GM18526 (cell line): ENCODE data around the gene UCP1.
A peak's percentile ranks its signal among the peaks of the same experiment; 100 is the strongest.

Experiments used
- POLR2A ChIP-seq: IDR thresholded peaks from 3 replicates; pipeline ENCODE4 v1.6.1; 2011; ENCODE audit not compliant: insufficient read length; ENCODE audit errors: extremely low read depth

UCP1 gene

DNA sequence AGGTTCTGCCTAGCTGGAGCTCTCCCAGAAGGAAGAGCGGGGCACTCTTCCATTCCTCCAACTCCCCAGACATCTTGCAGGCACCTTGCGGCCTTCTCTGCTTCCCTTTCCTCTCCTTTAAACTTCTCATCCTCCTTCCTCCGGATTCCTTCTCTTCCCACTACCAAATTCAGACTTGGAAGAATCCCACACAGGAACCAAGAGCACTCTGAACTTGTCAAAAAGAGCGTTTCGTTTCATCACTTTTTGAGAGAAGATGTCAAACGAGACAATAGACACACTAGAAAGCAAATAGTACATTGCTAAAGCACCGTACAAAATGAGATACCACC is 512 bp upstream of the UCP1 start:
- TF ChIP-seq POLR2A, result no peak

DNA sequence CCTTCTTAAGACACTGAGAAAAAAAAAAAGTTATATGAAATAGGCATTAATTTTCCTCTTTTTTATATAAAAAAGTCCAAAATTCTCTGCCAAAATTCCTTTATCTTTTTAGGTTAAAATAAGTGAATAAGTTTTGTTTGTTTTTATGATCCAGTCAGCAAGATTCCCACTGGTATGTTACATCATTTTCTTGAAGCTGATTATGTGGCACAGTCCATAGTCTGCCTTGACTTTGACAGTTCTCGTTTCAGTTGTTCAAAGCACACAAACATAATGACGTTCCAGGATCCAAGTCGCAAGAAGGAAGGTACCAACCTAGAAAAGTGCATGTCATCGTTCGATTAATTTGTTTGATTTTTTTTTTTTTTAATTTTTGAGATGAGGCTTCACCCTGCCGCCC is 9.1 kb downstream of the UCP1 start:
- TF ChIP-seq POLR2A, result no peak

DNA sequence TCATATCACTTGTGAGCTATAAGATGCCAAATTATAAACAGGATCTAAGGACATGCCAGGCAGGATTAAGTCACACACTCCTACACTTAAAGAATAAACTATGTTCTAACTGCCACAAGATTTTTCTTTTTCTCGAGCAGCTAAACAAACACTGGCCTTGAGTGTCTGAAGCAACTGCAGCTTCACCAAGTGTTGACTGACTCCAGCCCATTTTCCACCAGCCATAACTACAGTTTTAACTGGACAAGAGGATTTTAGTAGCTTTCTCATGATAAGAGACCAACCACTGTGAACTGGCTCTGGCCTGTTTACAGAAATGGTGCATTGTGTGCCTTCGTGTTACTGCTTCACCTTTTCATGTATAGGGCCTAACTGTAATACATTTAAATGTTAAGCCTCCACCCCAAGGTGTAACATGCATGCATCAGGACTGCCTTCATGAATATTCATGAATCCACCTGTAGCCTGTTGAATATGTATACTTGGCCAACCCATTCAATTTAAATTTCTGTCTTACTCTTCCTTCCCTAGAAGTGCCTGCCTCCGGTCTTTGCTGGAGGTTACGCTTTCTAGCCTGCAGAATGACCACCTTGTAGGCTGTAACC is 10.8 kb downstream of the UCP1 start:
- TF ChIP-seq POLR2A, result no peak

DNA sequence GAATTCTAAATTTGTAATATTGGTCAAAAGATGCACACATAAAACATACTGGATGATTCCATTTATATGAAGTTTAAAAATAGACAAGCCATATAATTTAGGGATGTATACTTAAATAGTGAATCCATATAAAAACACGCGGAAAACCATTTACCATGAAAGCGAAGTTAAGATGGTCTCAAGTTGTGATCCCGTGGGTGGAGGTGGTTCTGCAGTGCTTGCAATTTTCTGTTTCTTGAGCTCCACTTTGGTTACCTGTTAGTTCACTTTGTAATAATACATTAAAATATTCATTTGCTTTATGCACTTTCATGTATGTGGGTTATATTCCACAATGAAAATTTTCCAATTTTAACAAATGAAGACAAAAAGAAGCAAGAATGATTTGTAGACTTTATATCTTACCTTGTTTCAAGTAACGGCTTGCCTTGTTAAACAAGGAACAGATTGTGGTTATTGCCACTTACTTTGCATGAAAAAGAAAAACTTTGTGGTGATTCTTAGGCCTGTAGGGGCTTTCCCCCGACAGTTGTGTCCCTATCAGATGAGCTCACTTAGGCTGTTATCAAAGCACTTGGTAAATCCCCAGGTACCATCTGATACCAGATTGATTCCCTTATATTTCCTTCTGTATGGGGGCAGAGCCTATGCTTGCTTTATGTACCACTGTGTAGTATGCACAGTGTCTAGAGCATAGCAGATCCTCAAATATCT is 12.2 kb downstream of the UCP1 start:
- no peak for TF ChIP-seq POLR2A

DNA sequence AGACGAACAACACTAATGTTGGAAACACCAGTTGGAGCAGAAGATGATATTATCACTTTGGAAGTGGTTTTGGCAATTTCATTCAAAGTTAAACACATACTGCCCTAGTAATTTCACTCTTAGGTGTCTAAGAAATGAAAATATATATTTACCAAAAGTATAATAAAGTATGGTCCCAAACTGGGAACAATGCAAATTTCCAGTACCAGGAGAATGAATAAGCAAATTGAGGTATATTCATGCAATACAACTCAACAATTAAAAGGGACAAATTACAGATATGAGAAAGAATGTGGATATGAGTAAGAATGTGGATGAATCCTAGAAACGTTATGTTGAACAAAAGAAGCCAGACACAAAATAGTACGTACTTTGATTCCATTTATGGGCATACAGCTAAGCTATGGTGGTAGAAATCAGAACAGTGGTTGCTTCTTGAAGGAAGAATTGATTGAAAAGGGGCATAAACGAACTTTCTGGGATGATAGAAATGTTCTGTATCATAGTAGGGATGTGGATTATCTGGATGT is 34.7 kb downstream of the UCP1 start:
- no peak for TF ChIP-seq POLR2A

DNA sequence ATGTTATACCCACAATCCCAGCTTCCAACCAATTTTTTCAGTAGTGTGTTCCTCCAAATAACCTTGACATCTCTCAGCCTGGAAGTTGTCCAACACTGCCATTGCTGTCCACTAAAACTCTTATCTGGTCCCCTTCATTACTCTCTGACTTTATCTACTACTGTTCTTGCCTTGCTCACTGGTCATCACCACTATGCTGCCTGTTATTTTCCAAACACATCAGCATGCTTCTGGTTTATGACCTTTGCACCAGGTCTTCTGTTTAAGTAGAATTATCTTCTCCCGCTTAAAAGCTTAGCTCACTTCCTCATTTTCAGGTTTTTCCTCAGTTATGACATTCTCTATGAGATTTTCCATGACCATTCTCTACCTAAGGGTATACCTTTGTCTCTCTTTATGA is 39.3 kb downstream of the UCP1 start:
- no peak for TF ChIP-seq POLR2A

DNA sequence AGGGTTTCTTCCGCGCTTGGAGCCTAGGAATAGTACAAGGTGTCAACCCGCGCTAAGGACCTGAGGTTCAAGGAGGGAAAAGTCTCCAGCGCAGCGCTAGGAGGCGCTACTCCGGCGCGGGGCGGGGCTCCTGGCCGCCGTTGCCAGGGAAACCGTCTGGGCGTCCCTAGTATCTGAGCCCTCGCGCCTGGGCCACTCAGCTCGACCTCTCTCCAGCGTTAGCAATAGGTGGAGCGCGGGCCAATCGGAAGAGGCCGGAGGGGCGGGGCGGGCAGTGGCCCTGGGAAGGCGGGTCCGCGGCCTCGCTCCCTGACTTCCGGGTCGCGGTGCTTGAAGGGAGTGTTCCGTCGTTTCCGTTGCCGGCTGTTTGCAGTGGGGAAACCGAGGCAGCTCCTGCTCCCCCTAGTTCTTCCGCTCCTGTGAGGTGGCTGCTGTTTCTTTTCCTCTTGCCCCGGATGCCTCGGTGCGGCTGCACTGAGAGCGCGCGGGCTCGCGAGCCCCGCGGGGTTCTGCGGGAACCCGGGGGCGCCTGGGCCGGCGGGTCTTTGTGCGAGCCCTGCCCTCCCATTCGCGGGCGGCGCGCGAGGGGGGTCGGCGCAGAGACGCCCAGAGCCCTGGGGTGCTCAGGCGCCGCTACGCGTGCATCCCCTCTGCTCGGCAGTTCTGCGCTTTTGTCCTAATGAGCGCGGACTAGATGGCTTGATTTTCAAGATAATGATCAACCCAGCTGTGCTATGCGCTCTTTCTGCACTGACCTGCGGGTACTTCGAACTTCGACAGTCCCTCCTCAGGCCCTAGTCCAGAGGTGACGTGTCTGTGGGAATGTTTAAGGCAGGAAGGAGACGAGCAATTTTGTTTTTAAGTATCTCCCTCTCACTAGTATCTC is 44.7 kb downstream of the UCP1 start, which contains the start of gene ELMOD2:
ELMOD2 (plus strand) TSS at position 312 of the 886 bp plus-strand sequence. CDS start 1,261 bp downstream, outside the sequence.
- TF ChIP-seq POLR2A, result peak; percentile 89

DNA sequence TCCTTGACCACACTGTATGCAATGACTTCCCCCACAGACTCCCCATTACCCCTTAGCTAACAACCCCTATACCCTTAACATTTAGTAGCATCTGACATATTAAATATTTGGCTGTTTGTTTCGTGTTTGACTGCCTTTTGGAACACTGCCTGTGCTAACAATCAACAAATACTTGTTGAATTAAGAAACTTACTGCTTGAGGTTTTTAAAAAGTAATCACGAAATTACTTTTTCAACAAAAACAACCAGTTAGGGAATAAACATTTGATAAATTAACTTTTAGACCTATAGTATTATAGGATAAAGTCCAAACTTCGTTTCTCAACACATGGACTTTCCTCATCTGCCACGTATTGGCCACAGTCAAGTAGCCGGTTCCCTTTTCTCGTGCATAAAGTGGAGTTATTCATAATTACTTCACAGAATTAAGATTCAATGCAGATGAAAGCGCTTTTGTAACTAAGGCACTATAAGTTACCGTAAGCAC is 45.3 kb downstream of the UCP1 start:
- TF ChIP-seq POLR2A, result no peak

DNA sequence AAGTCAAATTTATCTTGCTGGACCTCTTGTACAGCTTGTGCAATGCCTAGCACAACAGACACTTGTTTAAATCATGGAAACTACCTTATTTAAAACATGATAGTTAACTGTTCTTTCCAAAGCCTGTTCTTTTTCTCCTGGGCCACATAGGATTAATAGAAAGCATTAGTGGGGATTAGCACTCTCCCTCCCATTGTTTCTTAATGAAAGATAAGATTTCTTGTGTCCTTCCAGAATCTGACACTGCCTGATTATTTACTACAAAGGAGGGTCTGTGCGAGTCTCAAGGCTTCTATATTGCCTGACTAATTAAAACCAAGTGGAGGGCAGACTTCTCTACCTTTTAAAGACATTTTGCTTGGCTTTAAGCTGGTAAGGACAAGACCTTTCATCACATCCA is 53.3 kb downstream of the UCP1 start:
- no peak for TF ChIP-seq POLR2A
